Midbrain (tissue), 1 donor: ENCODE measurements around the gene MALT1.
"Not testable (repeated sequence)": the region's sequence is repeated elsewhere in the genome, so short reads cannot be mapped to it uniquely, and the experiment has no call there.

ENCODE experiments used
- DNase-seq: peaks from one replicate; lab custom pipeline; 2025; lab: John Stamatoyannopoulos, UW

The MALT1 gene

GRCh38 chr18:58671111-58671631 is at the start of gene MALT1:
MALT1 (plus strand) TSS chr18:58671465; CDS start chr18:58671644, 179 bp downstream.
- peak; percentile 85 for DNase-seq

- no peak for DNase-seq
Observed at GRCh38 chr18:58624011-58624410, 47.3 kb upstream of the MALT1 start.

- no peak for DNase-seq
Observed at GRCh38 chr18:58625839-58626238, 45.4 kb upstream of the MALT1 start.

- no peak for DNase-seq
Observed at GRCh38 chr18:58630071-58630470, 41.2 kb upstream of the MALT1 start.

- DNase-seq, result no peak
Observed at GRCh38 chr18:58631301-58631700, 40.0 kb upstream of the MALT1 start.

- DNase-seq, result peak; percentile 8
Observed at GRCh38 chr18:58632552-58632951, 38.7 kb upstream of the MALT1 start.

GRCh38 chr18:58633874-58634273 is 37.4 kb upstream of the MALT1 start:
- DNase-seq, result no peak

GRCh38 chr18:58635891-58636290 is 35.4 kb upstream of the MALT1 start:
- DNase-seq, result no peak

GRCh38 chr18:58637197-58637596 is 34.1 kb upstream of the MALT1 start:
- no peak for DNase-seq

GRCh38 chr18:58637946-58638345 is 33.3 kb upstream of the MALT1 start:
- no peak for DNase-seq

- DNase-seq, result peak; percentile 5
Observed at GRCh38 chr18:58638441-58638840, 32.8 kb upstream of the MALT1 start.

- DNase-seq, result no peak
Observed at GRCh38 chr18:58639237-58639636, 32.0 kb upstream of the MALT1 start.

GRCh38 chr18:58639751-58640427 is 31.4 kb upstream of the MALT1 start:
- DNase-seq, result no peak

- no peak for DNase-seq
Observed at GRCh38 chr18:58640428-58640805, 30.8 kb upstream of the MALT1 start.

GRCh38 chr18:58640891-58641610 is 30.2 kb upstream of the MALT1 start:
- no peak for DNase-seq

GRCh38 chr18:58643557-58643956 is 27.7 kb upstream of the MALT1 start:
- DNase-seq, result not testable (repeated sequence)

GRCh38 chr18:58645398-58645797 is 25.9 kb upstream of the MALT1 start:
- no peak for DNase-seq

GRCh38 chr18:58646334-58646862 is 24.9 kb upstream of the MALT1 start:
- DNase-seq, result no peak

- no peak for DNase-seq
Observed at GRCh38 chr18:58649966-58650816, 21.1 kb upstream of the MALT1 start.

GRCh38 chr18:58650830-58651229 is 20.4 kb upstream of the MALT1 start:
- not testable (repeated sequence) for DNase-seq

GRCh38 chr18:58653144-58653722 is 18.0 kb upstream of the MALT1 start:
- DNase-seq, result not testable (repeated sequence)
